ENCODE results near the gene F10. TPM values are rescaled to one million over a fixed set of nuclear protein-coding genes. Genes with fewer than 3 reads are reported as not detected.

Gene F10
- total and polyA plus RNA-seq, 2 experiments from 2014 or later = 0.76 to 1.6 TPM

DNA sequence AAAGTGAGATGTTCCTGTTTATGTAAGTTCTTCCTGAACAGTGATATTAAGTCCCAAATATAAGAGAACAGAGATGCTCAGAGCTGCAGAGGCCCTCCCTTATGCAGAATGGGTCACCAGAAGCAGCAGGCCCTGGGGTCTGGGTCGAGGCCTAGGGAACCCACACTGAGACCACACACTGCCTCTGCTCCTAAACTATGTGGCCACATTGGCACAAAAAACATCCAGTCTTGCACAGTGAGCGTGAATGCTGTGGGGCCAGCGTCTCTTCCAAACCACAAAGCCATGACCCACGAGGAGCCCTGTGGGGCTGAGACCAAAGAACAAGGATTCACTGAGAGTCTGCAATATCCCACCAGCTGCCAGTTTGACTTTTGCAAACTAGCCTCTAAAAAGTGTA is 59.4 kb downstream of the F10 start:
- H3K27me3 ChIP-seq (ENCODE audit: insufficient read depth) = no peaks in the 10 kb centered on the region
- peaks cover 5% of the 10 kb centered on the region; the same call in 1 of the 2 replicates for H3K79me2 ChIP-seq (replicated peaks; ENCODE audit: insufficient read depth)
- H3K4me1 ChIP-seq (ENCODE audit: insufficient read depth) = no peaks in the 10 kb centered on the region
- no peaks in the 10 kb centered on the region for H3K9me3 Mint-ChIP-seq
- H3K4me3 ChIP-seq = no peak overlapping the region
- H3K4me3 Mint-ChIP-seq = no peak overlapping the region
- H3K27ac ChIP-seq (ENCODE audit: low read depth) = no peak overlapping the region
- no peak overlapping the region for H3K4me2 ChIP-seq
- H2AFZ ChIP-seq = no peak overlapping the region
- peaks cover 5% of the 10 kb centered on the region for H3K27me3 Mint-ChIP-seq (ENCODE audit: insufficient read depth, low read depth, poor library complexity)
- TF ChIP-seq STAT1 (IDR thresholded peaks at IDR 0.05; ENCODE audit: unreplicated experiment) = no peak
- TF ChIP-seq ZNF331 (CRISPR knock-in tag; IDR thresholded peaks at IDR 0.05; ENCODE audit: low read depth) = no peak
- TF ChIP-seq JUNB (IDR thresholded peaks at IDR 0.05; ENCODE audit: unreplicated experiment) = no peak
- no peak for TF ChIP-seq EZH2phosphoT487 (IDR thresholded peaks at IDR 0.05; ENCODE audit: unreplicated experiment)
- TF ChIP-seq, protein P1, sequence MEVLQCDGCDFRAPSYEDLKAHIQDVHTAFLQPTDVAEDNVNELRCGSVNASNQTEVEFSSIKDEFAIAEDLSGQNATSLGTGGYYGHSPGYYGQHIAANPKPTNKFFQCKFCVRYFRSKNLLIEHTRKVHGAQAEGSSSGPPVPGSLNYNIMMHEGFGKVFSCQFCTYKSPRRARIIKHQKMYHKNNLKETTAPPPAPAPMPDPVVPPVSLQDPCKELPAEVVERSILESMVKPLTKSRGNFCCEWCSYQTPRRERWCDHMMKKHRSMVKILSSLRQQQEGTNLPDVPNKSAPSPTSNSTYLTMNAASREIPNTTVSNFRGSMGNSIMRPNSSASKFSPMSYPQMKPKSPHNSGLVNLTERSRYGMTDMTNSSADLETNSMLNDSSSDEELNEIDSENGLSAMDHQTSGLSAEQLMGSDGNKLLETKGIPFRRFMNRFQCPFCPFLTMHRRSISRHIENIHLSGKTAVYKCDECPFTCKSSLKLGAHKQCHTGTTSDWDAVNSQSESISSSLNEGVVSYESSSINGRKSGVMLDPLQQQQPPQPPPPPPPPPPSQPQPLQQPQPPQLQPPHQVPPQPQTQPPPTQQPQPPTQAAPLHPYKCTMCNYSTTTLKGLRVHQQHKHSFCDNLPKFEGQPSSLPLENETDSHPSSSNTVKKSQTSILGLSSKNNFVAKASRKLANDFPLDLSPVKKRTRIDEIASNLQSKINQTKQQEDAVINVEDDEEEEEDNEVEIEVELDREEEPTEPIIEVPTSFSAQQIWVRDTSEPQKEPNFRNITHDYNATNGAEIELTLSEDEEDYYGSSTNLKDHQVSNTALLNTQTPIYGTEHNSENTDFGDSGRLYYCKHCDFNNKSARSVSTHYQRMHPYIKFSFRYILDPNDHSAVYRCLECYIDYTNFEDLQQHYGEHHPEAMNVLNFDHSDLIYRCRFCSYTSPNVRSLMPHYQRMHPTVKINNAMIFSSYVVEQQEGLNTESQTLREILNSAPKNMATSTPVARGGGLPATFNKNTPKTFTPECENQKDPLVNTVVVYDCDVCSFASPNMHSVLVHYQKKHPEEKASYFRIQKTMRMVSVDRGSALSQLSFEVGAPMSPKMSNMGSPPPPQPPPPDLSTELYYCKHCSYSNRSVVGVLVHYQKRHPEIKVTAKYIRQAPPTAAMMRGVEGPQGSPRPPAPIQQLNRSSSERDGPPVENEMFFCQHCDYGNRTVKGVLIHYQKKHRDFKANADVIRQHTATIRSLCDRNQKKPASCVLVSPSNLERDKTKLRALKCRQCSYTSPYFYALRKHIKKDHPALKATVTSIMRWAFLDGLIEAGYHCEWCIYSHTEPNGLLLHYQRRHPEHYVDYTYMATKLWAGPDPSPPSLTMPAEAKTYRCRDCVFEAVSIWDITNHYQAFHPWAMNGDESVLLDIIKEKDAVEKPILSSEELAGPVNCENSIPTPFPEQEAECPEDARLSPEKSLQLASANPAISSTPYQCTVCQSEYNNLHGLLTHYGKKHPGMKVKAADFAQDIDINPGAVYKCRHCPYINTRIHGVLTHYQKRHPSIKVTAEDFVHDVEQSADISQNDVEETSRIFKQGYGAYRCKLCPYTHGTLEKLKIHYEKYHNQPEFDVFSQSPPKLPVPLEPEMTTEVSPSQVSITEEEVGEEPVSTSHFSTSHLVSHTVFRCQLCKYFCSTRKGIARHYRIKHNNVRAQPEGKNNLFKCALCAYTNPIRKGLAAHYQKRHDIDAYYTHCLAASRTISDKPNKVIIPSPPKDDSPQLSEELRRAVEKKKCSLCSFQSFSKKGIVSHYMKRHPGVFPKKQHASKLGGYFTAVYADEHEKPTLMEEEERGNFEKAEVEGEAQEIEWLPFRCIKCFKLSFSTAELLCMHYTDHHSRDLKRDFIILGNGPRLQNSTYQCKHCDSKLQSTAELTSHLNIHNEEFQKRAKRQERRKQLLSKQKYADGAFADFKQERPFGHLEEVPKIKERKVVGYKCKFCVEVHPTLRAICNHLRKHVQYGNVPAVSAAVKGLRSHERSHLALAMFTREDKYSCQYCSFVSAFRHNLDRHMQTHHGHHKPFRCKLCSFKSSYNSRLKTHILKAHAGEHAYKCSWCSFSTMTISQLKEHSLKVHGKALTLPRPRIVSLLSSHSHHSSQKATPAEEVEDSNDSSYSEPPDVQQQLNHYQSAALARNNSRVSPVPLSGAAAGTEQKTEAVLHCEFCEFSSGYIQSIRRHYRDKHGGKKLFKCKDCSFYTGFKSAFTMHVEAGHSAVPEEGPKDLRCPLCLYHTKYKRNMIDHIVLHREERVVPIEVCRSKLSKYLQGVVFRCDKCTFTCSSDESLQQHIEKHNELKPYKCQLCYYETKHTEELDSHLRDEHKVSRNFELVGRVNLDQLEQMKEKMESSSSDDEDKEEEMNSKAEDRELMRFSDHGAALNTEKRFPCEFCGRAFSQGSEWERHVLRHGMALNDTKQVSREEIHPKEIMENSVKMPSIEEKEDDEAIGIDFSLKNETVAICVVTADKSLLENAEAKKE (CRISPR knock-in tag; IDR thresholded peaks at IDR 0.05) = no peak
- TF ChIP-seq, protein P2, sequence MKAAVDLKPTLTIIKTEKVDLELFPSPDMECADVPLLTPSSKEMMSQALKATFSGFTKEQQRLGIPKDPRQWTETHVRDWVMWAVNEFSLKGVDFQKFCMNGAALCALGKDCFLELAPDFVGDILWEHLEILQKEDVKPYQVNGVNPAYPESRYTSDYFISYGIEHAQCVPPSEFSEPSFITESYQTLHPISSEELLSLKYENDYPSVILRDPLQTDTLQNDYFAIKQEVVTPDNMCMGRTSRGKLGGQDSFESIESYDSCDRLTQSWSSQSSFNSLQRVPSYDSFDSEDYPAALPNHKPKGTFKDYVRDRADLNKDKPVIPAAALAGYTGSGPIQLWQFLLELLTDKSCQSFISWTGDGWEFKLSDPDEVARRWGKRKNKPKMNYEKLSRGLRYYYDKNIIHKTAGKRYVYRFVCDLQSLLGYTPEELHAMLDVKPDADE (IDR thresholded peaks at IDR 0.05) = no peak
- no peak for TF ChIP-seq EZH2 (IDR thresholded peaks at IDR 0.05; ENCODE audit: low read depth, unreplicated experiment)
- no peak for TF ChIP-seq NANOG (IDR thresholded peaks at IDR 0.05; ENCODE audit: borderline replicate concordance)
- H3K27ac Mint-ChIP-seq = no peak overlapping the region
- peaks cover 74% of the 10 kb centered on the region for H3K36me3 Mint-ChIP-seq (ENCODE audit: low read depth)
- no peaks in the 10 kb centered on the region for H3K9me2 ChIP-seq (ENCODE audit: insufficient read depth)
- DNase-seq (ENCODE audit: low spot score) = no peak
- H4K20me1 ChIP-seq (replicated peaks; ENCODE audit: insufficient read depth) = no peaks in the 10 kb centered on the region; the same call in none of the 2 replicates
- peaks cover under 1% of the 10 kb centered on the region for H3F3A ChIP-seq (replicated peaks; ENCODE audit: low read depth)
- peaks cover 64% of the 10 kb centered on the region for H3K36me3 ChIP-seq (ENCODE audit: insufficient read depth)
- peaks cover 15% of the 10 kb centered on the region for H3K4me1 Mint-ChIP-seq
- ATAC-seq = no peak

All from GM23338 (cell line).